GM18507 (cell line): ENCODE measurements around the gene SPR.
A peak's percentile ranks its signal among the peaks of the same experiment; 100 is the strongest.

Experiments
- DNase-seq: peaks from one replicate; pipeline ENCODE4 v3.0.0; 2011; ENCODE audit warnings: low read depth; ENCODE audit not compliant: insufficient read length; ENCODE audit errors: extremely low spot score
- FAIRE-seq: peaks from 2 replicates; lab custom pipeline; 2011; peaks lifted over from hg19 to GRCh38; lab: Jason Lieb, UNC

The SPR gene

GRCh38 chr2:72926811-72927465 is 39.7 kb downstream of the SPR start:
- FAIRE-seq (no peak), DNase-seq (no peak)

GRCh38 chr2:72927619-72928550 is 40.7 kb downstream of the SPR start:
- FAIRE-seq (no peak), DNase-seq (no peak)

GRCh38 chr2:72929010-72929409 is 41.8 kb downstream of the SPR start:
- FAIRE-seq (no peak), DNase-seq (no peak)

- FAIRE-seq: no peak
- no peak for DNase-seq
These were observed 44.2 kb downstream of the SPR start for GRCh38 chr2:72931280-72931910.

GRCh38 chr2:72932045-72932740 is 45.0 kb downstream of the SPR start:
- no peak for DNase-seq
- no peak for FAIRE-seq

- FAIRE-seq: no peak
These were observed 45.6 kb downstream of the SPR start for GRCh38 chr2:72932805-72933204.

GRCh38 chr2:72933207-72933606 is 46.0 kb downstream of the SPR start:
- DNase-seq: no peak
- FAIRE-seq: no peak

More at GRCh38 chr2:72932805-72933204, 45.6 kb downstream of the SPR start:
- DNase-seq: no peak

GRCh38 chr2:72933646-72934151 is 46.5 kb downstream of the SPR start:
- DNase-seq (no peak), FAIRE-seq (no peak)

- peak; percentile 79 for FAIRE-seq
- DNase-seq: no peak
These were observed 47.7 kb downstream of the SPR start for GRCh38 chr2:72934683-72935610.

- DNase-seq (no peak), FAIRE-seq (no peak)
These were observed 48.4 kb downstream of the SPR start for GRCh38 chr2:72935611-72935957.

GRCh38 chr2:72936660-72937355 is 49.6 kb downstream of the SPR start:
- DNase-seq (no peak), FAIRE-seq (no peak)

GRCh38 chr2:72937356-72937669 is 50.1 kb downstream of the SPR start:
- DNase-seq: no peak
- FAIRE-seq: no peak

GRCh38 chr2:72938455-72938854 is 51.2 kb downstream of the SPR start:
- DNase-seq: no peak
- FAIRE-seq: no peak

- no peak for FAIRE-seq
- no peak for DNase-seq
These were observed 53.2 kb downstream of the SPR start for GRCh38 chr2:72940361-72940760.

GRCh38 chr2:72940786-72941185 is 53.6 kb downstream of the SPR start:
- DNase-seq (no peak), FAIRE-seq (no peak)
